Right ventricle myocardium superior (tissue), 1 donor: ENCODE results near the gene MAD2L2. TPM values are rescaled to one million over a fixed set of nuclear protein-coding genes. Genes with fewer than 3 reads are reported as not detected.
"Not testable (repeated sequence)": the region's sequence is repeated elsewhere in the genome, so short reads cannot be mapped to it uniquely, and the experiment has no call there.

Experiments used
- ATAC-seq: fragments of 200-7000 bp; cut with Tn5 transposase; one replicate; pipeline ENCODE4 v1.9.1; 2020; ENCODE audit warnings: mild to moderate bottlenecking; ENCODE audit not compliant: poor library complexity
- DNase-seq: peaks from one replicate; pipeline ENCODE4 v3.0.0-alpha.2; 2020
- intact Hi-C: fragments of 100-400 bp; cut with DNase I; formaldehyde crosslinking; loops from one replicate; pipeline ENCODE4 v1.11.2; 2022
- total RNA-seq: library from RNA; stranded (reverse); fragmentation: NEBNext Ultra II Directional; extraction: Animal tissue kit (Norgen Biotek cat#: 25700); gene quantifications from one replicate; pipeline ENCODE4 v1.2.1, GENCODE V29; 2021
- donor health status: DM: no; HTN: yes; CAD: no; lungs with severe emphysema.

The MAD2L2 gene
- total RNA-seq, 1 donor from 2014 or later: 15.8 TPM

GRCh38 chr1:11645670-11646265, 35.2 kb downstream of the MAD2L2 start:
- ATAC-seq (peak; percentile 45), DNase-seq (peak; percentile 86)
- intact Hi-C loops: loop anchor here (2.0 to 10.0 kb wide), 3 partner anchors 171 to 607 kb away; partner anchors contain the start of gene DISP3

- DNase-seq: no peak
- intact Hi-C loops: loop anchor here (2.0 to 10.0 kb wide), 3 partner anchors 170 to 606 kb away; partner anchors contain the start of gene DISP3
- no peak for ATAC-seq
These were observed 35.7 kb downstream of the MAD2L2 start for GRCh38 chr1:11645270-11645669.

GRCh38 chr1:11643782-11644181, 37.2 kb downstream of the MAD2L2 start:
- no peak for DNase-seq
- no peak for ATAC-seq
- intact Hi-C loops: loop anchor here (2.0 to 10.0 kb wide), 4 partner anchors 169 to 605 kb away; partner anchors contain the start of gene DISP3

- not testable (repeated sequence) for DNase-seq
- peak; percentile 89 for ATAC-seq
- intact Hi-C loops: loop anchor here (5.0 to 10.0 kb wide), 3 partner anchors 168 to 400 kb away; partner anchors contain the start of gene DISP3
These were observed 38.4 kb downstream of the MAD2L2 start for GRCh38 chr1:11642418-11643017.

- intact Hi-C loops: loop anchor here (5.0 to 10.0 kb wide), 3 partner anchors 167 to 400 kb away; partner anchors contain the start of gene DISP3
These were observed 39.1 kb downstream of the MAD2L2 start for GRCh38 chr1:11641776-11642305.

GRCh38 chr1:11640944-11641343, 40.0 kb downstream of the MAD2L2 start:
- no peak for ATAC-seq
- intact Hi-C loops: loop anchor here (5.0 to 10.0 kb wide), 3 partner anchors 166 to 399 kb away; partner anchors contain the start of gene DISP3
- DNase-seq: no peak

More at GRCh38 chr1:11641776-11642305, 39.1 kb downstream of the MAD2L2 start:
- ATAC-seq: no peak
- DNase-seq: no peak

GRCh38 chr1:11640101-11640500, 40.8 kb downstream of the MAD2L2 start:
- ATAC-seq: no peak
- no peak for DNase-seq
- intact Hi-C loops: loop anchor here (5.0 to 10.0 kb wide), 3 partner anchors 165 to 398 kb away; partner anchors contain the start of gene DISP3

GRCh38 chr1:11639372-11639771, 41.6 kb downstream of the MAD2L2 start:
- DNase-seq (no peak), ATAC-seq (no peak)
- intact Hi-C loops: no loop called here

GRCh38 chr1:11638121-11638520, 42.8 kb downstream of the MAD2L2 start:
- no peak for DNase-seq
- intact Hi-C loops: no loop called here
- no peak for ATAC-seq

- no peak for ATAC-seq
- intact Hi-C loops: no loop called here
- no peak for DNase-seq
These were observed 46.4 kb downstream of the MAD2L2 start for GRCh38 chr1:11634365-11635192.

GRCh38 chr1:11629184-11630016, 51.5 kb downstream of the MAD2L2 start:
- DNase-seq (no peak), ATAC-seq (no peak)

GRCh38 chr1:11628767-11629166, 52.2 kb downstream of the MAD2L2 start:
- ATAC-seq: no peak
- intact Hi-C loops: no loop called here
- DNase-seq: no peak

More at GRCh38 chr1:11629184-11630016, 51.5 kb downstream of the MAD2L2 start:
- intact Hi-C loops: no loop called here

GRCh38 chr1:11626551-11626950, 54.4 kb downstream of the MAD2L2 start:
- no peak for ATAC-seq
- intact Hi-C loops: no loop called here
- no peak for DNase-seq

Other genes with a start within 250 kb of the MAD2L2 start
- not detected for gene DISP3, start 202.0 kb downstream of the MAD2L2 start, total RNA-seq
- gene FBXO2, start 26.7 kb downstream of the MAD2L2 start, total RNA-seq: 2.3 TPM
- 15.6 TPM for gene FBXO44, start 26.3 kb downstream of the MAD2L2 start, total RNA-seq
- 11.6 TPM for gene FBXO6, start 16.9 kb downstream of the MAD2L2 start, total RNA-seq
- 0.05 TPM for gene DRAXIN, start 10.6 kb upstream of the MAD2L2 start, total RNA-seq
- 13.6 TPM for gene AGTRAP, start 55.0 kb upstream of the MAD2L2 start, total RNA-seq
- gene C1orf167, start 81.0 kb upstream of the MAD2L2 start, total RNA-seq: 2.7 TPM
- 34.6 TPM for gene MTHFR, start 124.8 kb upstream of the MAD2L2 start, total RNA-seq
- gene CLCN6, start 125.0 kb upstream of the MAD2L2 start, total RNA-seq: 15.2 TPM
- gene NPPA, start 166.6 kb upstream of the MAD2L2 start, total RNA-seq: 25.3 TPM
- gene NPPB, start 177.8 kb upstream of the MAD2L2 start, total RNA-seq: 5.1 TPM
- gene KIAA2013, start 245.3 kb upstream of the MAD2L2 start, total RNA-seq: 31.6 TPM